MCF 10A (cell line): ENCODE results near the gene TRPM6. TPM values are rescaled to one million over a fixed set of nuclear protein-coding genes. Genes with fewer than 3 reads are reported as not detected.

Experiments
- BruUV-seq: library from RNA; stranded (reverse); fragments of 400-500 nt; replicated peaks from 2 replicates; lab custom pipeline; 2021; lab: Mats Ljungman, UMichigan
- CTCF ChIA-PET: fragments of 300-600 bp; sonication (Branson Sonifier 250); formaldehyde crosslinking; extraction: SDS; loops from one replicate; lab custom pipeline; 2021; ENCODE audit warnings: antibody characterized with exemption, inconsistent platforms; lab: Yijun Ruan, JAX
- POLR2A ChIA-PET: fragments of 300-600, 350-650 bp; sonication (Branson Sonifier 250); formaldehyde crosslinking; extraction: SDS; loops from one replicate; lab custom pipeline; 2020; ENCODE audit warnings: antibody characterized with exemption, inconsistent platforms; lab: Yijun Ruan, JAX
- DNase-seq: peaks from one replicate; pipeline ENCODE4 v3.0.0-alpha.2; 2018; ENCODE audit not compliant: unreplicated experiment
- H3K27ac Mint-ChIP-seq: one replicate; pipeline ENCODE4 v1.8.0; 2022; ENCODE audit warnings: mild to moderate bottlenecking, low read depth, mixed read lengths; ENCODE audit not compliant: unreplicated experiment
- H3K27me3 Mint-ChIP-seq: one replicate; pipeline ENCODE4 v1.8.0; 2022; ENCODE audit warnings: mixed read lengths; ENCODE audit not compliant: insufficient read depth, unreplicated experiment
- H3K36me3 Mint-ChIP-seq: one replicate; pipeline ENCODE4 v1.8.0; 2022; ENCODE audit warnings: mild to moderate bottlenecking, moderate library complexity, mixed read lengths; ENCODE audit not compliant: insufficient read depth, unreplicated experiment
- H3K4me1 Mint-ChIP-seq: one replicate; pipeline ENCODE4 v1.8.0; 2022; ENCODE audit warnings: mixed read lengths; ENCODE audit not compliant: insufficient read depth, unreplicated experiment
- H3K4me3 Mint-ChIP-seq: one replicate; pipeline ENCODE4 v1.8.0; 2022; ENCODE audit warnings: mild to moderate bottlenecking, moderate library complexity, mixed read lengths; ENCODE audit not compliant: unreplicated experiment
- H3K9me3 Mint-ChIP-seq: one replicate; pipeline ENCODE4 v1.8.0; 2022; ENCODE audit warnings: mixed read lengths; ENCODE audit not compliant: unreplicated experiment
- intact Hi-C: fragments of 100-400 bp; cut with micrococcal nuclease; formaldehyde crosslinking; loops from 2 replicates; pipeline ENCODE4 v1.14.1; 2022
- total RNA-seq: library from RNA; stranded (reverse); gene quantifications from 2 replicates; pipeline ENCODE4 v1.2.3, GENCODE V29; 2022
- TF ChIP-seq, protein P1 (sequence below): fragments of 200-600 bp; IDR thresholded peaks from one replicate; pipeline ENCODE4 v1.8.0; 2022; ENCODE audit warnings: antibody characterized with exemption, mild to moderate bottlenecking; ENCODE audit not compliant: unreplicated experiment

The TRPM6 gene
- total RNA-seq, 1 experiment from 2014 or later, result not detected

DNA sequence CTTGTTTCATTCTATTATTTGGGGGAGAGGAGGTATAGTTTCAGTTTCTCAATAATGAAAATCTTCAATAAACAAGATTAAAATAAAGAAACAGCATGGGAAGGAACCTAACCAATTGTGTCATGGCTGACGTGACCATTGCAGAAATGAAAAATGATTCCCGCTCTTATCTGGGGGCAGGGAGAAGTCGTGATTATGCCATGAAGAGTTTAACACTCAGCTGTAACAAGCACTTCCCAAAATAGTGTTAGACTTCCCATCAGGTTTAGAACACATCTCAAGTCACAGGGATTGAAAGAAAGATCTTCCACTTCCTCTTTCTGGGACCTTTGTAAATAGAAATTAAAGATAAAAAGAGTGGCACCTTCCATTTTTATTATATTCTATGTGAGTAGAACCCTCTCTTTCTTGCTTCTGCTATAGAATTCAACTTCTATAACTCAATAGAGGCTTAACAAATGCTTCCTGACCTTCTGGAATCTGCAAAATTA is 122.2 kb downstream of the TRPM6 start:
- Mint-ChIP-seq H3K4me3 (no peak overlapping the region), H3K9me3 (no peaks in the 10 kb centered on the region), H3K27me3 (peaks cover 17% of the 10 kb centered on the region), H3K27ac (no peak overlapping the region), H3K4me1 (peaks cover 4% of the 10 kb centered on the region), H3K36me3 (no peaks in the 10 kb centered on the region)
- no peak for DNase-seq
- POLR2A ChIA-PET, result no interaction called here
- TF ChIP-seq, protein P1, sequence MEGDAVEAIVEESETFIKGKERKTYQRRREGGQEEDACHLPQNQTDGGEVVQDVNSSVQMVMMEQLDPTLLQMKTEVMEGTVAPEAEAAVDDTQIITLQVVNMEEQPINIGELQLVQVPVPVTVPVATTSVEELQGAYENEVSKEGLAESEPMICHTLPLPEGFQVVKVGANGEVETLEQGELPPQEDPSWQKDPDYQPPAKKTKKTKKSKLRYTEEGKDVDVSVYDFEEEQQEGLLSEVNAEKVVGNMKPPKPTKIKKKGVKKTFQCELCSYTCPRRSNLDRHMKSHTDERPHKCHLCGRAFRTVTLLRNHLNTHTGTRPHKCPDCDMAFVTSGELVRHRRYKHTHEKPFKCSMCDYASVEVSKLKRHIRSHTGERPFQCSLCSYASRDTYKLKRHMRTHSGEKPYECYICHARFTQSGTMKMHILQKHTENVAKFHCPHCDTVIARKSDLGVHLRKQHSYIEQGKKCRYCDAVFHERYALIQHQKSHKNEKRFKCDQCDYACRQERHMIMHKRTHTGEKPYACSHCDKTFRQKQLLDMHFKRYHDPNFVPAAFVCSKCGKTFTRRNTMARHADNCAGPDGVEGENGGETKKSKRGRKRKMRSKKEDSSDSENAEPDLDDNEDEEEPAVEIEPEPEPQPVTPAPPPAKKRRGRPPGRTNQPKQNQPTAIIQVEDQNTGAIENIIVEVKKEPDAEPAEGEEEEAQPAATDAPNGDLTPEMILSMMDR, result no peak
- CTCF ChIA-PET, result interaction anchor here (0.6 kb wide), 1 partner anchor 923 kb away, joined by 3 read pairs; no protein-coding TSS in a partner anchor
- no TSS peak for BruUV-seq
- intact Hi-C loops, result no loop called here

DNA sequence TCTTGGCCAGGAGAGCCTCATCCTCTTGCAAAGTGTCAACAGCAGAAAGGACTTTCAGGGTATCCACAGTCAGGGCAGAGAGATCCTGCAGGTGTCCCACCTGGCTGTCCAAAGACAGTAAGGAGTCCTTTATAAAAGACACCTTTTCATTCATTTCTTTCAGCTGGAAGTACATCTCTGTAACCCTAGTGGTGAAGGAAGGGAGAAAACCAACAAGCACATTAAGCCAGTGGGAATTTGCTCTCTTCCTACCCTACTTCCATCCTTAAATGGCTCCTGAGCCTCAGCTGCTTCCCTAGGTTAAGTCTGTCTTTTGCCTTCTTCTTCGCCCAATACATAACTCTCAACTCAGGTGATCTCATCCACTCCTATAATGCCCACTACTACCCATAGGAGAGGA is 124.8 kb downstream of the TRPM6 start:
- TF ChIP-seq, protein P1, result no peak

DNA sequence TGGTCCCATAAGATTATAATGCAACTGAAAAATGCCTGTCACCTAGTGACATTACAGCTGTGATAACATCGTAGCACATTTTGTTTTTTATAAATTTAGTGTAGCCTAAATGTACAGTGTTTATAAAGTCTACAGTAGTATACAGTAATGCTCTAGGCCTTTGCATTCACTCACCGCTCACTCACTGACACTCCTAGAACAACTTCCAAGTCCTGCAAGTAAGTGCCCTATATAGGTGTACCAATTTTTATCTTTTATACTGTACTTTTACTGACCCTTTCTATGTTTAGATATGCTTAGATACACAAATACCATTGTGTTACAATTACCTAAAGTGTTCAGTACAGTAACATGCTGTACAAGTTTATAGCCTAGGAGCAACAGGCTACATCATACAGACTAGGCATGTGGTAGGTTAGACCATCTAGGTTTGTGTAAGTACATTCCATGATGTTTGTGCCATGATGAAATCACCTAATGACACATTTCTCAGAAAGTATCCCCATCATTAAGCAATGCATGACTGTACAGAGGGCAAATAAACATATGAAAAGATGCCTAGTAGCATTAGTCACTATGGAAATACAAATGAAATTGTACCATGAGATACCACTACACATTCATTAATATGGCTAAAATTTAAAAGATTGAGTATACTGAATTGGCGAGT is 127.6 kb downstream of the TRPM6 start:
- no peaks in the 10 kb centered on the region for H3K9me3 Mint-ChIP-seq
- no TSS peak for BruUV-seq
- ChIA-PET POLR2A (interaction anchor here (1.3 kb wide), 1 partner anchor 328 kb away, joined by 6 read pairs; the partner anchor contains the start of gene NMRK1), CTCF (interaction anchor here (1.0 to 3.6 kb wide), 2 partner anchors 11 to 14 kb away, joined by 3 to 13 read pairs; no protein-coding TSS in a partner anchor)
- TF ChIP-seq, protein P1, result no peak
- H3K36me3 Mint-ChIP-seq, result no peaks in the 10 kb centered on the region
- peak; percentile 92 for DNase-seq
- peaks cover 12% of the 10 kb centered on the region for H3K4me1 Mint-ChIP-seq
- no peak overlapping the region for H3K4me3 Mint-ChIP-seq
- H3K27ac Mint-ChIP-seq, result peak overlapping the region; percentile 69
- intact Hi-C loops, result no loop called here
- H3K27me3 Mint-ChIP-seq, result no peaks in the 10 kb centered on the region

More for the DNA sequence above, 124.8 kb downstream of the TRPM6 start:
- DNase-seq, result no peak
- no peaks in the 10 kb centered on the region for H3K36me3 Mint-ChIP-seq
- ChIA-PET POLR2A (no interaction called here), CTCF (interaction anchor here (0.9 kb wide), 1 partner anchor 13 kb away, joined by 3 read pairs; no protein-coding TSS in a partner anchor)
- BruUV-seq, result no TSS peak
- intact Hi-C loops, result no loop called here
- no peak overlapping the region for H3K4me3 Mint-ChIP-seq
- no peak overlapping the region for H3K27ac Mint-ChIP-seq
- H3K27me3 Mint-ChIP-seq, result peaks cover 4% of the 10 kb centered on the region
- no peaks in the 10 kb centered on the region for H3K9me3 Mint-ChIP-seq
- peaks cover 12% of the 10 kb centered on the region for H3K4me1 Mint-ChIP-seq

DNA sequence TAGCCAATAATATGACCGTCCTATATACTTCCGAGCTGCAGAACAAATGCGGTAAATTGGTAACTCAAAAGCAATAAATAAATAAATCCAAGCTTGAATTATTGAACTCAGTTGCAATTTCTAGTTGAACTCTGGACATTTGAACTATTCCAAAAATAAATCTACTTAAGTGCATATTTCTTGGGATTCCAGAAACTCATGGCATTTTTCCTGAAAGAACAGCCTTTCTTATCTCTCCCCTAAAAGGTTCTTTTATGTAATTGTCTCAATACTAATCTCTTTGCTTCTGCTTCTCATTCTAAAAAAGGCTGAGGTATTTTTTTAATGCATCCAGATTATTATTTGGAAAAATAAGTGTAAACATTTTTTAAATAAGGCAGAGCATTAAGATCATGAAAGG is 131.7 kb downstream of the TRPM6 start:
- H3K9me3 Mint-ChIP-seq, result no peaks in the 10 kb centered on the region
- H3K4me1 Mint-ChIP-seq, result peaks cover 12% of the 10 kb centered on the region
- H3K27ac Mint-ChIP-seq, result no peak overlapping the region
- POLR2A ChIA-PET, result no interaction called here
- no peak overlapping the region for H3K4me3 Mint-ChIP-seq
- DNase-seq, result no peak
- CTCF ChIA-PET, result interaction anchor here (0.6 to 2.6 kb wide), 2 partner anchors 12 to 1706 kb away, joined by 3 to 11 read pairs; no protein-coding TSS in a partner anchor
- no TSS peak for BruUV-seq
- TF ChIP-seq, protein P1, result no peak
- H3K27me3 Mint-ChIP-seq, result no peaks in the 10 kb centered on the region
- no peaks in the 10 kb centered on the region for H3K36me3 Mint-ChIP-seq
- intact Hi-C loops, result no loop called here
